HEK293 (cell line): Measurements from ENCODE around the gene CWC22.

Experiments used
- CTCF ChIA-PET: fragments of 350-600 bp; formaldehyde crosslinking; extraction: SDS; loops from one replicate; lab custom pipeline; 2021; ENCODE audit warnings: antibody characterized with exemption; lab: Yijun Ruan, JAX
- POLR2A ChIA-PET: fragments of 300-600 bp; formaldehyde crosslinking; extraction: SDS; loops from one replicate; lab custom pipeline; 2020; ENCODE audit warnings: antibody characterized with exemption, inconsistent platforms; lab: Yijun Ruan, JAX
- H3K27ac ChIP-seq: fragments of 200-500 bp; sonication (Bioruptor generic); 2 replicates; pipeline ENCODE4 v1.5.1; 2014; ENCODE audit warnings: low read depth, low read length, control low read depth, inconsistent platforms; ENCODE audit errors: extremely low read depth
- H3K36me3 ChIP-seq, 2 experiments: fragments of 200-500 bp in 1 of 2; sonication (Bioruptor generic) in 1 of 2; 1 replicate in 1 of 2; 2 replicates in 1 of 2; pipeline ENCODE4 v1.5.1; 2014 to 2017; ENCODE audit warnings: inconsistent platforms in 2 of 2, low read length in 2 of 2; ENCODE audit not compliant: control insufficient read depth in 2 of 2, insufficient read depth in 1 of 2
- H3K4me1 ChIP-seq: fragments of 200-500 bp; sonication (Bioruptor generic); 2 replicates; pipeline ENCODE4 v1.5.1; 2014; ENCODE audit warnings: mild to moderate bottlenecking, low read length, inconsistent platforms; ENCODE audit not compliant: control insufficient read depth, insufficient read depth
- H3K4me3 ChIP-seq: 2 replicates; pipeline ENCODE4 v1.5.1; 2011; ENCODE audit warnings: low read depth, mild to moderate bottlenecking, control low read depth, low read length, moderate library complexity
- H3K9me3 ChIP-seq: fragments of 200-500 bp; sonication (Bioruptor generic); 2 replicates; pipeline ENCODE4 v1.5.1; 2014; ENCODE audit warnings: low read depth, low read length, inconsistent platforms; ENCODE audit not compliant: control insufficient read depth, insufficient read depth
- GFI1B ChIP-seq: fragments of 450-650 bp; formaldehyde crosslinking; IDR thresholded peaks from 2 replicates; pipeline ENCODE4 v1.5.1; 2016; ENCODE audit warnings: missing biosample characterization, missing genetic modification characterization
- PRDM6 ChIP-seq: fragments of 450-650 bp; formaldehyde crosslinking; IDR thresholded peaks from 2 replicates; pipeline ENCODE4 v1.5.1; 2017; ENCODE audit warnings: missing biosample characterization, missing genetic modification characterization
- SALL2 ChIP-seq: fragments of 450-650 bp; formaldehyde crosslinking; IDR thresholded peaks from 2 replicates; pipeline ENCODE4 v1.5.0; 2017; ENCODE audit warnings: missing biosample characterization, mild to moderate bottlenecking, missing genetic modification characterization, borderline replicate concordance
- TRIM28 ChIP-seq: IDR thresholded peaks from 2 replicates; pipeline ENCODE4 v1.6.1; 2011; ENCODE audit warnings: low read length, control low read depth, borderline replicate concordance
- ZBTB10 ChIP-seq: fragments of 450-650 bp; formaldehyde crosslinking; IDR thresholded peaks from 2 replicates; pipeline ENCODE4 v1.5.1; 2016; ENCODE audit warnings: missing biosample characterization, missing genetic modification characterization
- ZBTB44 ChIP-seq: fragments of 450-650 bp; IDR thresholded peaks from 2 replicates; pipeline ENCODE4 v1.5.1; 2018; ENCODE audit warnings: missing biosample characterization, mild to moderate bottlenecking, missing genetic modification characterization
- ZNF114 ChIP-seq: fragments of 450-650 bp; formaldehyde crosslinking; IDR thresholded peaks from 2 replicates; pipeline ENCODE4 v1.5.0; 2017; ENCODE audit warnings: missing biosample characterization, missing genetic modification characterization
- ZNF140 ChIP-seq: fragments of 450-650 bp; formaldehyde crosslinking; IDR thresholded peaks from 2 replicates; pipeline ENCODE4 v1.5.1; 2016; ENCODE audit warnings: missing biosample characterization, missing genetic modification characterization
- ZNF16 ChIP-seq: fragments of 450-650 bp; formaldehyde crosslinking; IDR thresholded peaks from 2 replicates; pipeline ENCODE4 v1.5.1; 2016; ENCODE audit warnings: low read depth, missing biosample characterization, missing genetic modification characterization
- ZNF214 ChIP-seq: fragments of 450-650 bp; formaldehyde crosslinking; IDR thresholded peaks from 2 replicates; pipeline ENCODE4 v1.5.1; 2017; ENCODE audit warnings: missing biosample characterization, mild to moderate bottlenecking, missing genetic modification characterization, borderline replicate concordance
- ZNF239 ChIP-seq: fragments of 450-650 bp; formaldehyde crosslinking; IDR thresholded peaks from 2 replicates; pipeline ENCODE4 v1.5.1; 2016; ENCODE audit warnings: missing biosample characterization, missing genetic modification characterization
- ZNF280C ChIP-seq: fragments of 450-650 bp; formaldehyde crosslinking; IDR thresholded peaks from 2 replicates; pipeline ENCODE4 v1.5.1; 2016; ENCODE audit warnings: missing biosample characterization, missing genetic modification characterization
- ZNF350 ChIP-seq: fragments of 450-650 bp; formaldehyde crosslinking; IDR thresholded peaks from 2 replicates; pipeline ENCODE4 v1.5.0; 2017; ENCODE audit warnings: missing biosample characterization, mild to moderate bottlenecking, missing genetic modification characterization
- ZNF488 ChIP-seq: fragments of 450-650 bp; formaldehyde crosslinking; IDR thresholded peaks from 2 replicates; pipeline ENCODE4 v1.5.1; 2016; ENCODE audit warnings: missing biosample characterization, missing genetic modification characterization
- ZNF514 ChIP-seq: fragments of 450-650 bp; formaldehyde crosslinking; IDR thresholded peaks from 2 replicates; pipeline ENCODE4 v1.5.1; 2016; ENCODE audit warnings: missing biosample characterization, missing genetic modification characterization
- ZNF561 ChIP-seq: fragments of 450-650 bp; IDR thresholded peaks from 2 replicates; pipeline ENCODE4 v1.5.1; 2018; ENCODE audit warnings: missing biosample characterization, missing genetic modification characterization, borderline replicate concordance
- ZNF629 ChIP-seq: fragments of 450-650 bp; formaldehyde crosslinking; IDR thresholded peaks from 2 replicates; pipeline ENCODE4 v1.5.1; 2017; ENCODE audit warnings: missing biosample characterization, missing genetic modification characterization
- ZNF639 ChIP-seq: fragments of 450-650 bp; formaldehyde crosslinking; IDR thresholded peaks from 2 replicates; pipeline ENCODE4 v1.5.1; 2016; ENCODE audit warnings: missing biosample characterization, missing genetic modification characterization
- ZNF645 ChIP-seq: fragments of 450-650 bp; formaldehyde crosslinking; IDR thresholded peaks from 2 replicates; pipeline ENCODE4; 2016; ENCODE audit warnings: missing biosample characterization, missing genetic modification characterization
- ZNF777 ChIP-seq: fragments of 450-650 bp; formaldehyde crosslinking; IDR thresholded peaks from 2 replicates; pipeline ENCODE4 v1.5.1; 2017; ENCODE audit warnings: missing biosample characterization, missing genetic modification characterization, borderline replicate concordance
- ZSCAN23 ChIP-seq: fragments of 450-650 bp; formaldehyde crosslinking; IDR thresholded peaks from 2 replicates; pipeline ENCODE4 v1.5.1; 2016; ENCODE audit warnings: missing biosample characterization, missing genetic modification characterization

CWC22 gene

GRCh38 chr2:179939259-179939658 is 67.8 kb downstream of the CWC22 start:
- CTCF ChIA-PET: interaction anchor here (0.7 kb wide), 1 partner anchor 138 kb away, joined by 3 read pairs; no protein-coding TSS in a partner anchor
- TF ChIP-seq ZNF645 (tag by site-specific recombination) (no peak), ZNF214 (tag by site-specific recombination) (no peak), GFI1B (no peak), ZNF114 (tag by site-specific recombination) (no peak), ZNF777 (tag by site-specific recombination) (no peak), ZNF16 (tag by site-specific recombination) (no peak), ZNF350 (tag by site-specific recombination) (no peak), ZNF639 (no peak), PRDM6 (tag by site-specific recombination) (no peak), ZSCAN23 (tag by site-specific recombination) (no peak), ZNF629 (no peak), SALL2 (tag by site-specific recombination) (no peak), ZNF488 (tag by site-specific recombination) (no peak), ZBTB10 (tag by site-specific recombination) (no peak), ZNF561 (tag by site-specific recombination) (no peak), ZNF514 (no peak), TRIM28 (no peak), ZNF239 (no peak), ZNF140 (tag by site-specific recombination) (no peak)
- POLR2A ChIA-PET: no interaction called here

GRCh38 chr2:179938026-179938425 is 69.1 kb downstream of the CWC22 start:
- peaks cover 0 to 2% of the 10 kb centered on the region in 2 experiments; a peak in 1 of 3 replicates for H3K36me3 ChIP-seq
- H3K4me3 ChIP-seq: no peak overlapping the region
- POLR2A ChIA-PET: no interaction called here
- TF ChIP-seq ZNF280C: no peak
- TF ChIP-seq ZBTB44 (tag by site-specific recombination): no peak
- CTCF ChIA-PET: interaction anchor here (1.1 kb wide), 1 partner anchor 81 kb away, joined by 3 read pairs; no protein-coding TSS in a partner anchor
- H3K4me1 ChIP-seq: no peaks in the 10 kb centered on the region
- H3K9me3 ChIP-seq: no peaks in the 10 kb centered on the region
- no peak overlapping the region for H3K27ac ChIP-seq

More at GRCh38 chr2:179939259-179939658, 67.8 kb downstream of the CWC22 start:
- Histone ChIP-seq H3K4me1 (no peaks in the 10 kb centered on the region), H3K27ac (no peak overlapping the region), H3K36me3 (peaks cover 0 to 7% of the 10 kb centered on the region in 2 experiments; a peak in 2 of 3 replicates), H3K9me3 (no peaks in the 10 kb centered on the region), H3K4me3 (no peak overlapping the region)
